Measurements from ENCODE around the gene STARD6. TPM values are rescaled to one million over a fixed set of nuclear protein-coding genes. Genes with fewer than 3 reads are reported as not detected.

Gene STARD6
- total and polyA plus RNA-seq, 4 experiments from 2014 or later = 0.46 TPM; not detected in 3

Other genes with a start within 250 kb of the STARD6 start
- 100 to 1,000 TPM; 107 to 108 TPM for gene MBD2, start 133.2 kb downstream of the STARD6 start, total RNA-seq
- 10 to 100 TPM in 1 of 2 donors, 1 to 10 TPM in 1; 4.2 to 26.7 TPM for gene MBD2, start 133.2 kb downstream of the STARD6 start, polyA plus RNA-seq
- gene POLI, start 88.3 kb downstream of the STARD6 start, total RNA-seq = 10 to 100 TPM; 53.2 to 58.4 TPM
- gene POLI, start 88.3 kb downstream of the STARD6 start, polyA plus RNA-seq = 1 to 10 TPM; 5.9 to 8.2 TPM
- gene C18orf54, start within 50 bp of the STARD6 start, total RNA-seq = 1 to 10 TPM; 3.8 TPM
- gene C18orf54, start within 50 bp of the STARD6 start, polyA plus RNA-seq = 1 to 10 TPM in 1 of 2 donors, under 1 TPM in 1; 0.53 to 1.0 TPM
- not detected for gene DYNAP, start 233.4 kb upstream of the STARD6 start, total RNA-seq
- gene DYNAP, start 233.4 kb upstream of the STARD6 start, polyA plus RNA-seq = not detected

Measured in CD4-positive, alpha-beta memory T cell (primary cell).